Stimulated activated CD8-positive, alpha-beta memory T cell treated with anti-CD3 and anti-CD28 coated beads, Interleukin-12 subunit alpha, Interleukin-12 subunit beta, amount 100 ng/mL, for 24 hours (primary cell): ENCODE measurements around the gene SF3A2.
"Not testable (repeated sequence)": the region's sequence is repeated elsewhere in the genome, so short reads cannot be mapped to it uniquely, and the experiment has no call there.

Source experiments
- DNase-seq: peaks from one replicate; pipeline ENCODE4 v3.0.0-alpha.2; 2020; ENCODE audit errors: extremely low read depth

The SF3A2 gene, protein sequence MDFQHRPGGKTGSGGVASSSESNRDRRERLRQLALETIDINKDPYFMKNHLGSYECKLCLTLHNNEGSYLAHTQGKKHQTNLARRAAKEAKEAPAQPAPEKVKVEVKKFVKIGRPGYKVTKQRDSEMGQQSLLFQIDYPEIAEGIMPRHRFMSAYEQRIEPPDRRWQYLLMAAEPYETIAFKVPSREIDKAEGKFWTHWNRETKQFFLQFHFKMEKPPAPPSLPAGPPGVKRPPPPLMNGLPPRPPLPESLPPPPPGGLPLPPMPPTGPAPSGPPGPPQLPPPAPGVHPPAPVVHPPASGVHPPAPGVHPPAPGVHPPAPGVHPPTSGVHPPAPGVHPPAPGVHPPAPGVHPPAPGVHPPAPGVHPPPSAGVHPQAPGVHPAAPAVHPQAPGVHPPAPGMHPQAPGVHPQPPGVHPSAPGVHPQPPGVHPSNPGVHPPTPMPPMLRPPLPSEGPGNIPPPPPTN

DNA sequence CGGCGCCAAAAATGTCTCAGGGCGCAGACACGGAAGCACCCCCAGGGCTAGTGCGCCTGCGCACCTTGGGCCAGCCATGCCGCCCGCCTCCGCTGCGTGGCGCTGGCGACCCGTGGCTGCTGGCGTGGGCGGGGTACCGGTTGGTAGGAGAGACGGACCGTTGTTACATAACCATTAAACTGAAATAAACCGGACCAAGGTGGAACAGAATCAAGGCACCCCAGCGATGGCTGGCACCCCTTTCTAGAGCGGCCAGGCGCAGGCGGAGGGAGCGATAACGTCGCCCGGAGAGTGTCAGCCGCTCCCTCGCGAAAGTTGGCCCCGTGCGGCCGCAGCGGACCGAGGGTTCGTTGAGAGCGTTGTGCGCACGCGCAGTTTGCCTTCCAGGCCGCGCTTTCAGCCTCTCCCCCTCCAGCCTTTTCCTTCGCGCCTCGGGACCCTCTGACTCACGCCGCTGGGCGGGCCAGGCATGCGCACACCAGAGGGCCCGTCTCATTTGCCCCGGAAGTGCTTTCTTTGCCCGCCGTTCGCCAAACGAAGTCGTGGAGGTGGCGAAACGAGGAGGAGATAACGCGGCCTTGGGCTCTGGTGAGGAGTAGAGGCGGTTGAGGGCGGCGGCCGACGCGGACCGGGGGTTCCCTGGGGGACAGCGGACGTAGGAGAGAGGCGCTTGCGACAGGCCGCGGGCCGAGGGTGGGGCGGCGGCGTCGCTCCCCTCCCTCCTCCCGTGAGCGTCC is at the start of gene SF3A2, which contains the start of gene PLEKHJ1:
Gene SF3A2, plus strand, starts transcription at position 511 of the 737 bp plus-strand sequence. CDS start 6,595 bp downstream, outside the sequence.
Gene PLEKHJ1, minus strand, starts transcription at position 16 of the 737 bp plus-strand sequence. CDS start 81 bp downstream, outside the sequence.
- peak; percentile 95 for DNase-seq

DNA sequence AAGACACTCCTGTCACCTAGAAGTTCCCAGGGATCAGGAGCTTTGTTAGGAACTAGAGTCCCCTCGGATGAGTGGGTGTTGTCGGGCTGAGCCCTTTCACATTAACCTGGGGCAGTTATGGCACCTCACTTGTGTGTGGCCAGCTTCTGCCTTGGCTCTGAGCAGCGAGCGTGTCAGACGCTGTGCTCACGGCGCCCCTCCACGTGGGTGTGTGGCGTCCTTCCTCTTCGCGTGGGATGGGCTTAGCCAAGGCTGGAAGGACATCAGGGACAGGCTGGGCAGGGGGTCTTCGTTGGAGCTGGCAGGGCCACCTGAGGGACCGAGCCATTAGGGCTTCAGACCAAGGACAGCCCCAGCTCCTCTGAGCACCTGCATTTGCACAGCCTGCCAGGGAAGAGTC is 49.5 kb upstream of the SF3A2 start:
- DNase-seq = no peak

DNA sequence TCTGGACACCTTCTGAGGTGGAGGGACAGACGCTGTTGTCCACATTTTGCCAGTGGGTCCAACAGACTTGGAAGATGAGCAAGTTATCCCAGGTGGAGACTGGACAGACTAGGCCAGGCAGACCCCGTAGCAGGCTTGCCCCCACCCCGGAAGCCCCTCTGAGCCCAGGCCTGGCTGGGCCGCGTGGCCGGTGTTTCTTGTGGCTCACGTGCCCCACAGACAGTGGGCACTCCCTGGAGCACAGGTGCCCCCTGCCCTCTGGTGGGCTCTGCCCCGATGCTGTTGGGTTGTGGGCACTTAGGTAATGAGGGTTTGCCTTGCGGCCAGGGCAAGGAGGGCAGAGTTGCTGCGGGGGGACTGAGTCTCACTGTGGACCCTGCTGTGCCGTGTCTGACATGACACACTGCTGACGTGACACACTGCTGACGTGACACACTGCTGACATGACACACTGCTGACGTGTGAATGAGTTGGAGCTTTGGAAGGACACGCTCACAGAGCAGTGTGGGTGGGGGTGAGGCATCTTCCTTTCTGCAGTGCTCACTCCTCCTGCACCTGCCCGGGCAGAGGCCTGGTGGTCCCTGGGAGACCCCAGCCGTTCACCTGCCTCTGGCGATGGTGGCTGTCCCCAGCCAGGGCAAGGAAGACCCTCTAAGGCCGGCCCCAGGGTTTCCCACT is 47.8 kb upstream of the SF3A2 start:
- no peak for DNase-seq

DNA sequence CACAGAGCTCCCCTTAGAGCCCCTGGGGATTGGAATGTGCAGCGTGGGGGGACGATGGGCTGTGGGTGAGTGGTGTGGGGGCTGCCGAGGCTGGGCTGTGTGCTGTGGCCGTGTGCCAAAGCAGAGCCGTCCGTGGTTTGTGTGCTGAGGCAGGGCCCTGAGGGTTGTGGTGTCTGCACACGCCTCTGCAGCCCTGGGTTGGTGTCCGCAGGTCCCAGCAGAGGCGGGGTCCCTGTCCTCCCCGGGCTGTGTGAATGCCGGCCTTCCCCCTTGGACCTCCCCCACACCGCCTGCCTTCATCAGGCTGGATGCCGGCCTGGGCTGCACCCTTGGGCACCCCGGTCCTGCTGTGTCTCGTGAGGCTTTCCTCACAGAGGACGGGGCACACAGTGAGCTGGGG is 46.7 kb upstream of the SF3A2 start:
- DNase-seq = no peak

DNA sequence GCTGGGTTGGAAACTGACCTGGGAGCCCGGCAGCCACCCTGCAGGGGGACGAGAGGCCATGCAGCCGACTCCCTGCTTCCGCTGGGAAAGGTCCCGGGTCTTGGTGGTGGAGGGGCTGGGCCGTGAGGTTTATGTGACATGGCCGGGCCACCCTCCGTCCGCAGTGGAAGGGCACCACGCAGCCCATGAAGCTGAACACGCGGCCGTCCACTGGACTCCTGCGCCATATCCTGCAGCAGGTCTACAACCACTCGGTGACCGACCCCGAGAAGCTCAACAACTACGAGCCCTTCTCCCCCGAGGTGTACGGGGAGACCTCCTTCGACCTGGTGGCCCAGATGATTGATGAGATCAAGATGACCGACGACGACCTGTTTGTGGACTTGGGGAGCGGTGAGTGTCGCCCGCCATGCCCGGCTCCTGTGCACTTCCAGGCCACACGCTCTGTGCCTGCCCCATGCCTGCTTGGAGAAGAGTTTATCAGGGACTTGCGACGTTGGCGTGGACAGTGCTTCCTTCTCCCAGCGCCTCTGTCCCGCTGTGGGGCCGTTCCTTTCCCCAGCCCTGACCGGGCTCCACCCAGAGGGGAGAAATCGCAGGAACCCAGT is 45.7 kb upstream of the SF3A2 start:
- no peak for DNase-seq

DNA sequence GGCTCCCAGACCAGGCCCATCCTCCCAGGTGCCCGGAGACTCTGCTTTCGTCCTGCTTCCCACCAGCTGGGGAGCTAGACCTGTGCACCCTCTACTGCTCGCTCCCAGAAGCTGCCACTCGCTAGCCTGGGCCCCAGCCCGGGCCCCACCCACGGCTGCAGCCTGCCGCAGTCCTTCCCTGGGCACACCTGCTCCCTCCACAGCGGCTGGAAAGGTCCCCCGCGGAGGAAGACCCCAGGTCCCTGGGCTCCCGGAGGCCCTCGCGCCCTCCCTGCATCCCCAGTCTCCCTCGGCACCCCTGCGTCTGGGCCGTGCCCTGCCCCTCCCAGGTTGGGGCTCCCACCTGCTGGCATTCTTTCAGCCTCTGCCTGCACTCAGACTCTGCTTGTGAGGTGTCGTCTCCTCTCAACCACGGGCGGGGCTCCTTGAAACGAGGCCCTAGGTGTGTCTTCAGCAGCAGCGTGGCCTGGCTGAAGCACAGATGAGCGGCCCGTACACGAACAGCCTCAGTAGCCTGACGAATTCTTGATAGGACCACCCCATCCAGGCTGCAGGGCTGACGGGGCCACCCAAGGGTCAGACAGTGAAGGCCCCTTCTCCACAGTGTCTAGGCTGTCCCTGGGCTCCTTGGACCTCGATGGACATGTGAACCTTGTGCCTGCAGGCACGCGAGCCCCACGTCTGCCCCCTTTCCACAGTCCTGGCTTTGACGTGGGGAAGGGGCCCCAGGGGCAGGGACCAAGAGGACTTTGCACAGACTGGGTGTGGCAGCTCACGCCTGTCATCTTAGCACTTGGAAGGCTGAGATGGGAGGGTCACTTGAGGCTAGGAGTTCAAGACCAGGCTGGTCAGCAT is 44.9 kb upstream of the SF3A2 start:
- no peak for DNase-seq

DNA sequence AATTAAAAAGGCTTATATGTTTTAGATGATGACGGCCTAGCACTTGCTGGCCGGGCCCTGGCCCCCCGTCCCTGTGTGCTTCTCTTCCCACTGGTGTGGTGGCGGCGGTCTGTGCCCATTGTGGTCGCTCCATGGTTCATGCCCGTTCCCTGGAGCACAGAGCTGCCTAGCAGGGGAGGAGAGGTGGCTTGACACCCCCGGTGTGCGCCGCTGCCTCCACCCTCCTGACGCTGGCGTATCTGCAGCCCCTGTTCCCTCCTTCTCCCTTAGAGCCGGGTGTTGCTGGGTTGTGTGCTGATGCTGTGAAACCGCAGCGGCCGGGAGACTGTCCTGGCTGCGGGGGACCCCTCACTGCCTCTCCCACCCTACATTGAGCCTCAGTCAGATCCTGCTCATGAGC is 43.8 kb upstream of the SF3A2 start:
- DNase-seq = no peak

DNA sequence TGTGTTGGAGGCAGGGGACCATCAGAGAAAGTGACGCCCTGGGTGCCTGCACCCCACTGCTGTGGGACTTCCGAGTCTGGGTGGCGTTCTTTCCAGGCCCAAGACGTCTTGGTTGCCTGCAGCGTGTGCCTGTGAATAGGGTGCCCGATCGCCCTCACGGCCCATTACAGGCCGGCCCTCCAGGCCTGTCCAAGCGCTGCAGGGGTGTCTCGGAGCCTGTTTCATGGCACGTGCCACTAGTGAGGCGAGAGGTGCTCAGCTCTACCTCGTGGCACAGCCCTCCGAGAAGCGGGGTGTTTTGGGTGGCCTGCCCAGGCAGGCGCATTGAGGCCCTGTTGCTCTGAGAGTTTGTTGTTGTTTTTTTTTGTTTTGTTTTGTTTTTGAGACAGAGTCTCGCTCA is 42.8 kb upstream of the SF3A2 start:
- DNase-seq = no peak

DNA sequence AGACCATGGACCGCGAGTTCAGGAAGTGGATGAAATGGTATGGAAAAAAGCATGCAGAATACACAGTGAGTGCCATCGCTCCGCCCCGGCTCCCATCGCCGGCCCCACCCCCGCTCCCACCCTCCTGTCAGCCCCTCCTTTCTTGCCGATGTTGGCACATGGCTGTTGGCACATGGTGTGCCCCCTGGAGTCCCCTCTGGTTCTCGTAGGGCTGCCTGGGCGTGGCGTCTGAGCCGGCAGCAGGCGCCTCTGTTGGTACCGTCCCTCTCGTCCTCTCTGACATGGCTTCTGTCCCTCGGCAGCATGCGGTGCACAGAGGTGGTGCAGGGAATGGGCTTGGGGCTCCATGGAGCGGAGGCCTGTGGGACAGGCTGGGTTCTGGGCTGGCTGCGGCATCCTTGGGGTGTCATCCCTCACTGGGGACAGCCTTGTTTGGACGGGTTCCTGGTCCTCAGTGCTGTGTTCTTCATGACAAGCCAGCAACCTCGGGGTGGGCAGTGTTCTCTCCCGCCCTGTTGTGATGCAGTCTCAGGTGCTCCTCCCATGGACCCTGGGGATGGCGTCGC is 42.0 kb upstream of the SF3A2 start:
- DNase-seq = no peak

DNA sequence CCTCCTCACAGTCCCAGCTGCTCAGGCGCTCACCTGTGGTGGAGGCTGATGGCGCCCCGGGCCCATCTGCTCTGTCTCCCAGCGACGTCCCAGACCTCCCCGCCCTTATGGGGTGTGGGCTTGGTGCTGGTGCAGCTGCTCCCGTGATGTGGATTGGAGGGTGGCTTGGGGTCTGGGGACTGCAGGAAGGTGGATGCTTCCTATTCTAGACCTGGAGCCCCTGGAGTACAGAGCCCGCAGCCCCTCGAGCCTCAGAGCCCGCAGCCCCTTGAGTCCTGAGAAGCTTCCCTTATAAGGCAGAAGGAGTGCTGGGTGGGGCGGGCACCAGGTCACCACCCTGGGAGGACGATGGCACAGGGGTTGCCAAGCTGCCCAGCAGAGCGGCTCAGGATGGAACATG is 41.3 kb upstream of the SF3A2 start:
- no peak for DNase-seq

DNA sequence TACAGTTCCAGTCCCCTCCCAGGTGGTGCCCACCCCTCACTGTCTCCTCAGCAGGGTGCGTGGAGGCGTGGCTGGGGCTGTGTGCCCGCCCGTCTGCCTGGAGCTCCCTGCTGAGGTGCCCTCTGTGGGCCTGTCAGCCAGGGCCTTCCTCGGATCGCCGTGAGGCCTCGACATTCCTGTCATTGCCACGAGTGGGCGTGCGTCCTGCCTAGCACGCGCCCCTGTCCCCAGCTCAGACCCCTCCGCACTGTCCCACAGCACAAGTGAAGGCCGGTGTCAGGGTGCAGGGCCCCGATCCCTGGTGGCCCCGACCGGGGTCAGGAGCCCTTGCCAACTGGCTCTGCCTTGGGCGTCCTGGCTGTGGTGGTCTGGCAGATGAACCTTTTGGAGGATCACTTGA is 40.7 kb upstream of the SF3A2 start:
- no peak for DNase-seq

DNA sequence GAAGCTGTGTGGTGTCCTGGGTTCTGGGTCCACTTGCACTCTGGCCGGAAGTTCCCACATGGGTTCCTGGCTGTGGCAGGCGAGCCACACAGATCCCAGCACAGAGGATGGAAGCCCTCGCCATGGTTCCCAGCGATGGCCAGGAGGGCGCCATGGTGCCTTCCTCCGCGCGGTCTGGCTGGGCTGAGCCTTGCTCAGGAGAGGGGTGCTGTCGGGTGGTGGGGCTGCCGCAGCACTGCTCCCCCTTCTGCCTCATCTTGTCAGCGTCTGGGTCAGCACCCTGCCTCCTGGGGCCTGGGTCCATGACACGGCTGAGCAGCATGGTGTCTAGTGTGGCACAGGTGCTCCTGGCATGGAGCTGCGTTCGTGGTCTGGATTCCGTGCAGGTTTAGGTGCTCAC is 39.4 kb upstream of the SF3A2 start:
- DNase-seq = no peak

DNA sequence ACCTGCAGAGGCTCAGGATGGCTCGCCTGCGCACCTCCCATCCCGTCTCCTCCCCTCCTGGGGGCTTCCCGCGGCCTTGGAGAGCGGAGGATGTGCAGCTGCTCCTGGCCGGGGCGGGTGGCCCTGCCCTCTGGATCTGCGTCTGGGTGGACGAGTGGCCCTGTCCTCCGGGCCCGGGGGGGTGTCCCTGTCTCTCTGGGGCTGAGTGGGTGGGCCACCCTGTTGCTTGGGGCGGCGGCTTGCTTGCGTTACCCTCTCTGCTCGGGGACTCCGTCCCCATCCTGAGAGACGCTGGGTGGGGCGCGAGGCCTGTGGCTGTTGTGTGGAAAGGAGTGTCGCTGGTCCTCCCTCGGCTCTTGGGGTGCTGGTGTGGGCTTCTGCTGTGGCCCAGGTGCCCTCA is 38.3 kb upstream of the SF3A2 start:
- no peak for DNase-seq

DNA sequence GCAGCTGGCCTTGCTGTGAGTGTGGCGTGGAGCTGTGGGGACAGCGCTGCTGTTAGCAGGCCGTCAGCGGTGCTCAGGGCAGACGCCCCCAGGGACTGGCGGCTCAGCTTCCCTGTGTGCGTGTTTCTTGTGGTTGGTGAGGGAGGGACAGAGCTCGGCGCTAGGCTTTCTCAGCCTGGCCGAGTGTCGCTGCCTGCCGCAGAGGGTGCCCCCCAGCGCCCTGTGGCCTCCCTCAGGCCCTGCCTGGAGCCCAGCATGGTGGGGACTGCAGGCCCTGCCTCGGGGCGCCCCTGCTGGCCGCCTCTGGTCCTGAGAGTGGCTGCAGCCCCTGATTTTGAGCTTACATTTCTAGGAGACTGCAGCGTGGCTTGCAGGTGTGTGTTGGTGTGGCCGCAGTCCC is 37.4 kb upstream of the SF3A2 start:
- no peak for DNase-seq

DNA sequence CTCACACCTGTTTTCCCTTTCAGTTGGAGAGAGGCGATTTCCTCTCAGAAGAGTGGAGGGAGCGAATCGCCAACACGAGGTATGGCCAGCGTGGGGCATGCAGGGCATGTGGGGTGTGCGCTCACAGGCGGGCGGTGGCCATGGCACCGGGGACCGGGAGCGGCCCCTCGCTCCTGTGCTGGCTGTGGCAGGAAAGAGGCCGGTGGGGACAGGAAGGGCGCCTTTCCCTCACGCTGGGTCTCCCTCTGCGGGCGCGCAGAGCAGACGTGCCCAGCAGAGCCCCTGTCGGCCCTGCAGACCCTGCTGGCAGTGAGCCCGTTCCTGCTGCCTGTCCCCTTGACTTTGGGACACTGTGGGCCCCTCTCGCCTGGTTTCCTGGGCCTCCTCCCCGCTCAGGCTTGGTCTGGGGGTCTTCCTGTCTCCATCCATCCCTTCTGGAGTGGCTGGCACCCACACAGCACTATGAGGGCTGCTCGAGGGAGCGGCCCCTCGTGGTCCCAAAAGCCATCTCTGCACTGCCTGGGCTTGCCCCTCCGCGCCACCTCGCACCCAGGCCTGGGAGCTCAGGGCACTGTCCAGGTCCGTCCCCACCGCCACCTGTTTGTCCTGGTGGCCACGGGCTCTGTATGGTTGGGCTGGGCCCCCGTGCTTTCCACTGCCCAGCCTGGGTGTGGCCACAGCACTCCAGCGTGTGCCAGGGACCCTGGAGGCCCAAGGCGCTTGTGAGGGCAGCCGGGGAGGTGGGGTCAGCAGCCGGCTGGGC is 36.6 kb upstream of the SF3A2 start:
- no peak for DNase-seq

DNA sequence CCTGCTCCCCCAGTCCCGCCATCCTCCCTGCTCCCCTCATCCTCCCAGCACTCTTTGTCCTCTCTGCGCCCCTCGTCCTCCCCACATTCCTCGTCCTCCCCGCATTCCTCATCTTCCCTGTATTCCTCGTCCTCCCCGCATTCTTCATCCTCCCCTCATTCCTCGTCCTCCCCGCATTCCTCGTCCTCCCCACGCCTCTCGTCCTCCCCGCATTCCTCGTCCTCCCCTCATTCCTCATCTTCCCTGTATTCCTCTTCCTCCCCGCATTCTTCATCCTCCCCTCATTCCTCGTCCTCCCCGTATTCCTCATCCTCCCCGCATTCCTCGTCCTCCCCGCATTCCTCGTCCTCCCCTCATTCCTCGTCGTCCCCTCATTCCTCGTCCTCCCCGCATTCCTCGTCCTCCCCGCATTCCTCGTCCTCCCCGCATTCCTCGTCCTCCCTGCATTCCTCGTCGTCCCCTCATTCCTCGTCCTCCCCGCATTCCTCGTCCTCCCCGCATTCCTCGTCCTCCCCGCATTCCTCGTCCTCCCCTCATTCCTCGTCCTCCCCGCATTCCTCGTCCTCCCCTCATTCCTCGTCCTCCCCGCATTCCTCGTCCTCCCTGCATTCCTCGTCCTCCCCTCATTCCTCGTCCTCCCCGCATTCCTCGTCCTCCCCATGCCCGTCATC is 35.9 kb upstream of the SF3A2 start:
- DNase-seq = not testable (repeated sequence)

DNA sequence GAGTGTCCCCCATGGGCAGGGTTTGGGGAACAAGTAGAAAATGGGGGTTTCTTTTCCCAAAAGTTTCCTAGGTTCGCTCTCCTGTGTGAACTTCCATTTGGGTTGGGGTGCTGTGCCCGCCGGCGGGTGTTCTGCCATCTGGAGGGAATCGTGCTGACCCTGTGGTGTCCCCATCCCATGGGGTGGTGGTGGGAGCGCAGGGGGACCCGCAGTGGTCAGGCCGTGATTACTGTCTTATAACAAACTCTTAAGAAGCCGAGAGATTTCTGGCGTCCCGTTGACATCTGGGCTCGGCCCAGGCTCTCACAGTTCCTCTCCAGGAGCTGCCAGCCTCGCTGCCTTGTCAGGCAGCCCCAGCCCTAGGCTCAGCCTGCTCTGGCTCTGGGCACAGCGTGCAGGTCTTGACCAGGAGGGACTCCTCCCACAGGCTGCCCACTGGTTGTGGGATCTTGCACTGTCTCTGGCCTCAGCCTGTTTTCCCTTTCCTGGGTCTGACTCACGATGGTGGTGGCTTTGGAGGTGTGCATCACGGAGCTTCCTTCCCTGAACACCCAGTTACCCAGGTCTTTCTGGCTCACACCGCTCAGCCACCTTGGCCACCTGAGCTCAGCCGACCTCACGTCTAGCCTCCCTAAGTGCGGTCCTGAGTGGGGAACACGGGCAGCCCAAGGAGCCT is 35.0 kb upstream of the SF3A2 start:
- no peak for DNase-seq

DNA sequence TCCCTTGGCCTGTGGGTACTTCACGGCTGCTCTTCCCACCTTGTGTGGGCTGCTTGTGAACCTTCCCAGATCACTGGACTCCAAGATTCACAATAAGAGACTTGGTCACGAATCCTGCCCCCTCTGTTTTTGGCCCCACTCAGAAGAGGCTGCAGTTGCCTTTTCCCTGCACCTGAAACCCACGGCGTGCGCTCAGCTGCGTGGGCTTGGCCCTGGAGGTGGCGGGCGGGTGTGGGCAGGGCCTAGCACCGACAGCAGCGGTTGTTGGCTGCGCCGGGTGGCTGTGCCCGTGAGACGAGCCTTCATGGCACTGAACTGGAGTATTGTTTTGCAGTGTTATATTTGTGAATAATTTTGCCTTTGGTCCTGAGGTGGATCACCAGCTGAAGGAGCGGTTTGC is 34.3 kb upstream of the SF3A2 start:
- DNase-seq = no peak

DNA sequence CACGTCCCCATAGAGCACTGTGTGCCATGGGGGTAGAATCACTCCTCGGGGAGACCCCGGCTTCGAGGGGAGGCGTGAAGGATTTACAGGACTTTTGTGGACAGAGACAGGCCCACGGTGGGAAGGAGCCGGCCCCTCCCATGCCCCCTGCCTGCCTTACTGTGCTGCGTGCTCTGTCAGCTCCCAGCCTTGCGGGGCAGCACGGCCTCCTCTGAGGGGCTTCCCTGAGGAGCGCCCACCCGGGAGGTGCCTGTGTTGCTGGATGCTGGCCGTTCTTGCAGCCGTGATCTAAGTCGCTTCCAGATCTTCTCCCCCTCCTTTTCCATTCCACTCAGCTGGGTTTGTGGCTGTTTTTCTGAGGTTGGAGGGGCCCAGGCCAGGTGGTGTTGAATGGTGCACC is 29.6 kb upstream of the SF3A2 start:
- no peak for DNase-seq
